Loucy (cell line): ENCODE results near the gene STX19.

Experiments
- H2AFZ ChIP-seq: fragments of 200-600 bp; sonication (generic); 2 replicates; pipeline ENCODE4 v1.6.0; 2016; ENCODE audit warnings: antibody characterized with exemption, mild to moderate bottlenecking, low read length, moderate library complexity
- H3F3A ChIP-seq: fragments of 200-600 bp; 2 replicates; pipeline ENCODE4 v1.6.0; 2016; ENCODE audit warnings: antibody characterized with exemption, low read depth, mild to moderate bottlenecking
- H3K27me3 ChIP-seq: fragments of 200-600 bp; sonication (generic); 2 replicates; pipeline ENCODE4 v1.6.1; 2014; ENCODE audit warnings: low read length, mild to moderate bottlenecking; ENCODE audit not compliant: insufficient read depth, poor library complexity, severe bottlenecking
- H3K36me3 ChIP-seq: fragments of 200-600 bp; sonication (generic); 2 replicates; pipeline ENCODE4 v1.6.1; 2016; ENCODE audit warnings: low read length; ENCODE audit not compliant: insufficient read depth
- H3K4me1 ChIP-seq: fragments of 200-600 bp; sonication (generic); 2 replicates; pipeline ENCODE4 v1.5.1; 2014; ENCODE audit warnings: low read length, mild to moderate bottlenecking; ENCODE audit not compliant: insufficient read depth, poor library complexity, severe bottlenecking
- H3K4me2 ChIP-seq: fragments of 200-600 bp; sonication (generic); 2 replicates; pipeline ENCODE4 v1.6.0; 2014; ENCODE audit warnings: antibody characterized with exemption, low read length, low read depth, mild to moderate bottlenecking; ENCODE audit not compliant: poor library complexity, severe bottlenecking
- H3K4me3 ChIP-seq: fragments of 200-600 bp; sonication (generic); 2 replicates; pipeline ENCODE4 v1.5.1; 2014; ENCODE audit warnings: low read length, mild to moderate bottlenecking, mixed read lengths; ENCODE audit not compliant: poor library complexity, severe bottlenecking
- H3K79me2 ChIP-seq: fragments of 200-600 bp; sonication (generic); 2 replicates; pipeline ENCODE4 v1.6.1; 2014; ENCODE audit warnings: low read length; ENCODE audit not compliant: insufficient read depth
- H3K9ac ChIP-seq: fragments of 200-600 bp; sonication (generic); 2 replicates; pipeline ENCODE4 v1.6.0; 2014; ENCODE audit warnings: mild to moderate bottlenecking, low read depth, low read length, moderate library complexity; ENCODE audit not compliant: poor library complexity, severe bottlenecking
- H3K9me2 ChIP-seq: fragments of 200-600 bp; sonication (generic); replicated peaks from 2 replicates; pipeline ENCODE4 v1.6.1; 2016; ENCODE audit warnings: low read depth, low read length, mixed read lengths
- H3K9me3 ChIP-seq: fragments of 200-600 bp; sonication (generic); 2 replicates; pipeline ENCODE4 v1.6.1; 2014; ENCODE audit warnings: mild to moderate bottlenecking, antibody characterized with exemption, low read length, low read depth; ENCODE audit not compliant: insufficient read depth
- H4K20me1 ChIP-seq: fragments of 200-600 bp; sonication (generic); 2 replicates; pipeline ENCODE4 v1.6.0; 2014; ENCODE audit warnings: antibody characterized with exemption, low read length, mild to moderate bottlenecking; ENCODE audit not compliant: insufficient read depth, poor library complexity, severe bottlenecking
- EZH2phosphoT487 ChIP-seq: fragments of 200-600 bp; IDR thresholded peaks from 2 replicates; pipeline ENCODE4 v1.6.1; 2018; ENCODE audit warnings: antibody characterized with exemption, mild to moderate bottlenecking, moderate library complexity, borderline replicate concordance
- TF ChIP-seq, protein P1 (sequence below): fragments of 200-600 bp; sonication (generic); conservative IDR thresholded peaks from 2 replicates; pipeline ENCODE4 v1.5.1; 2014; ENCODE audit warnings: mild to moderate bottlenecking, antibody characterized with exemption, low read length

The STX19 gene

DNA sequence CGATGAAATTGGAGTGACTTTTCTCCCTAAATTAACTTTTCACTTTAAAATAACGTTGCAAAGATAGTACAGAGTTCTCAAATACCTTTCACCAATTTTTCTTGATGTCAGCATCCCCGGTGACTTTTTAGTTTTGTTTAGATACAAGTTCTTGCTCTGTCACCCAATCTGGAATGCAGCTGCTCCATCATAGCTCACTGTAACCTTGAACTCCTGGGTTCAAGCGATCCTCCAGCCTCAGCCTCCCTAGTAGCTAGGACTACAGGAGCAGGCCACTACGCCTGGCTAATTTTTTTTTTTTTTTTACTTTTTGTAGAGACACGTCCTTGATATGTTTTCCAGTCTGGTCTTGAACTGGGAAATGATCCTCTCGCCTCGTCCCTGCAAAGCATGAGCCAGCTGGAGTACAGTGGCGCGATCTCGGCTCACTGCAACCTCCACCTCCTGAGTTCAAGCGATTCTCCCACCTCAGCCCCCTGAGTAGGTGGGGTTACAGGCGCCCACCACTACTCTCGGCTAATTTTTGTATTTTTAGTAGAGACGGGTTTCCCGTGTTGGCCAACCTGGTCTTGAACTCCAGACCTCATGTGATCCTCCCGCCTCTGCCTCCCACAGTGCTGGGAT, 35.2 kb upstream of the STX19 start:
- Histone ChIP-seq H3K4me1 (peaks cover 43% of the 10 kb centered on the region), H3K36me3 (0 out of 2 replicates have a peak, but pooled peaks cover 5% of the 10 kb centered on the region), H3K9me2 (no peaks in the 10 kb centered on the region), H3K4me2 (peak overlapping the region; percentile 89), H3K27me3 (no peaks in the 10 kb centered on the region), H4K20me1 (peaks cover 3% of the 10 kb centered on the region), H3K9ac (peak overlapping the region; percentile 93), H3F3A (no peaks in the 10 kb centered on the region), H2AFZ (peak overlapping the region; percentile 91), H3K4me3 (peak overlapping the region; percentile 99), H3K9me3 (no peaks in the 10 kb centered on the region; the same call in 1 of the 2 replicates), H3K79me2 (peaks cover 52% of the 10 kb centered on the region)
- no peak for TF ChIP-seq EZH2phosphoT487
- TF ChIP-seq, protein P1, sequence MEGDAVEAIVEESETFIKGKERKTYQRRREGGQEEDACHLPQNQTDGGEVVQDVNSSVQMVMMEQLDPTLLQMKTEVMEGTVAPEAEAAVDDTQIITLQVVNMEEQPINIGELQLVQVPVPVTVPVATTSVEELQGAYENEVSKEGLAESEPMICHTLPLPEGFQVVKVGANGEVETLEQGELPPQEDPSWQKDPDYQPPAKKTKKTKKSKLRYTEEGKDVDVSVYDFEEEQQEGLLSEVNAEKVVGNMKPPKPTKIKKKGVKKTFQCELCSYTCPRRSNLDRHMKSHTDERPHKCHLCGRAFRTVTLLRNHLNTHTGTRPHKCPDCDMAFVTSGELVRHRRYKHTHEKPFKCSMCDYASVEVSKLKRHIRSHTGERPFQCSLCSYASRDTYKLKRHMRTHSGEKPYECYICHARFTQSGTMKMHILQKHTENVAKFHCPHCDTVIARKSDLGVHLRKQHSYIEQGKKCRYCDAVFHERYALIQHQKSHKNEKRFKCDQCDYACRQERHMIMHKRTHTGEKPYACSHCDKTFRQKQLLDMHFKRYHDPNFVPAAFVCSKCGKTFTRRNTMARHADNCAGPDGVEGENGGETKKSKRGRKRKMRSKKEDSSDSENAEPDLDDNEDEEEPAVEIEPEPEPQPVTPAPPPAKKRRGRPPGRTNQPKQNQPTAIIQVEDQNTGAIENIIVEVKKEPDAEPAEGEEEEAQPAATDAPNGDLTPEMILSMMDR, result no peak

DNA sequence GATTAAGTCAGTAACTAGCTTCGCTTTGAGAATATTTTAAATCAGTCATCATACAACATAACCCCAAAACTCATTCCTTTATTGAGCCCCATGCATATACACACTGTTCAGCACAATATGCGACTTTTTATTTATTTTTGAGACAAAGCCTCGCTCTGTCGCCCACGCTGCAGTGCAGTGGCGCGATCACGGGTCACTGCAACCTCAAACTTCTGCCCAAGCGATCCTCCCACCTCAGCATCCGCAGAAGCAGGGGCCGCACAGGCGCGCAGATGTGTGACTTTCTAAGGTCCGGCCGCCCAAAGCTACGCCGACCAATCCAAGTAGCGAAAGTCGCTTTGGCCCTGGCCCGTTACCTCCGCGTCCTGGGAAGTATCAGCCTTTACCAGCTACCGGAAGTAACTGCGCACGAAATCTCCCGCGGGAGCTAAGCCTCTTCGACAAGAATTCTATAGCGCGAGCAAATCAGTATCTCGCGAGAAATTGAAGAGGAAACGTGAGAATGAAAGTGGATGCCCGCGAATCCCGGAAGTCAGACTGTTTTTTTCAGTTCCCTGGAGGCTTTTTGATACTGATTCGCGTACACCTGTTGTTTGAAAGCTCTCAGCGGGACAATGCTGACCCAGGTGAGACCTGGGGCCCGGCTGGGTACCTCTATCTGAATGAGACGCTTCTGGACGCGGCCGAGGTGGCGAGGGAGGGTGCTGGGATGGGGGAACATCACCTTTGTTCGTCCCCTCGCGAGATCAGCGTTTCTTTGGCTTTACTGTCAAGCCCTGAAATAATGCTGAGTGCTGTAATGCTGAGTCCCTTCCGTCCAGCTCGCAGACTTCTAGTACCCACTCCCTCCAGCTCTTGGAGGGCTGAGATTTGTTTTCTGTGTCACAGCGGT, 34.4 kb upstream of the STX19 start, which contains the start of the genes DHFR2 and NSUN3:
DHFR2 (minus strand) TSS at position 404 of the 892 bp plus-strand sequence. CDS start 1,405 bp downstream, outside the sequence.
NSUN3 (plus strand) TSS at position 549 of the 892 bp plus-strand sequence; CDS start at position 615, 66 bp downstream.
- H3K4me3 ChIP-seq, result peak within 1 kb of the TSS; percentile 99
- peaks cover 52% of the 10 kb centered on the region for H3K79me2 ChIP-seq
- no peak for TF ChIP-seq EZH2phosphoT487
- TF ChIP-seq, protein P1, result no peak
- no peaks in the 10 kb centered on the region for H3K27me3 ChIP-seq
- H3F3A ChIP-seq, result no peaks in the 10 kb centered on the region
- no peaks in the 10 kb centered on the region; the same call in 1 of the 2 replicates for H3K9me3 ChIP-seq
- peak within 1 kb of the TSS; percentile 91 for H2AFZ ChIP-seq
- peaks cover 3% of the 10 kb centered on the region for H4K20me1 ChIP-seq
- H3K4me1 ChIP-seq, result peaks cover 43% of the 10 kb centered on the region
- H3K4me2 ChIP-seq, result peak within 1 kb of the TSS; percentile 89
- 0 out of 2 replicates have a peak, but pooled peaks cover 5% of the 10 kb centered on the region for H3K36me3 ChIP-seq
- no peaks in the 10 kb centered on the region for H3K9me2 ChIP-seq
- H3K9ac ChIP-seq, result peak within 1 kb of the TSS; percentile 93

DNA sequence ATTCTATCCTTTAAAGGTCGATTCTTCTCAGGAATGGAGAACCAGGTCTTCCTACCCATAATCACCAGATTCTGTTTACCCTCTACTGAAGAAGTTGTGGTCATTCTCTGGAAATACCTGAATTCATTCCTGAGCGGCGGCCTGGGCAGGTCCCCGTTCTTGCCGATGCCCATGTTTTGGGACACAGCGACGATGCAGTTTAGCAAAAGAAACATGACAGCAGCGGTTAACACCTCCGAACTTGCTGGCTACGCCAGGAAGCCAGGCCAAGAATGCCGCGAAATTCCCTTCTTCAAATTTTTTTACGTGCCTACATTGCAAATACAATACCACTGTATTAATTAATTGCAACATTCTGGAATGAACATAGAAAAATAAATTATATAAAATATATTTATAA, 32.9 kb upstream of the STX19 start:
- H2AFZ ChIP-seq, result no peak overlapping the region
- no peaks in the 10 kb centered on the region for H3K36me3 ChIP-seq
- no peaks in the 10 kb centered on the region for H3F3A ChIP-seq
- H3K79me2 ChIP-seq, result peaks cover 45% of the 10 kb centered on the region
- H3K27me3 ChIP-seq, result no peaks in the 10 kb centered on the region
- no peak overlapping the region for H3K4me3 ChIP-seq
- H3K9me3 ChIP-seq, result no peaks in the 10 kb centered on the region
- H3K4me2 ChIP-seq, result no peak overlapping the region
- peaks cover 37% of the 10 kb centered on the region for H3K4me1 ChIP-seq
- H3K9me2 ChIP-seq, result no peaks in the 10 kb centered on the region
- H4K20me1 ChIP-seq, result peaks cover 3% of the 10 kb centered on the region
- H3K9ac ChIP-seq, result no peak overlapping the region
- no peak for TF ChIP-seq EZH2phosphoT487
- TF ChIP-seq, protein P1, result no peak
